ENCODE measurements around the gene LIPC.
A peak's percentile ranks its signal among the peaks of the same experiment; 100 is the strongest.

Gene LIPC

GRCh38 chr15:58561321-58561720 is 129.5 kb downstream of the LIPC start:
- Histone ChIP-seq H3K27ac (no peak overlapping the region), H3K36me3 (no peaks in the 10 kb centered on the region), H3K27me3 (ENCODE audit: insufficient read depth, low read depth, severe bottlenecking) (no peaks in the 10 kb centered on the region), H3K4me3 (ENCODE audit: low read depth, low read length) (no peak overlapping the region), H3K9me3 (ENCODE audit: severe bottlenecking) (peaks cover 8% of the 10 kb centered on the region)
- TF ChIP-seq, protein P1, sequence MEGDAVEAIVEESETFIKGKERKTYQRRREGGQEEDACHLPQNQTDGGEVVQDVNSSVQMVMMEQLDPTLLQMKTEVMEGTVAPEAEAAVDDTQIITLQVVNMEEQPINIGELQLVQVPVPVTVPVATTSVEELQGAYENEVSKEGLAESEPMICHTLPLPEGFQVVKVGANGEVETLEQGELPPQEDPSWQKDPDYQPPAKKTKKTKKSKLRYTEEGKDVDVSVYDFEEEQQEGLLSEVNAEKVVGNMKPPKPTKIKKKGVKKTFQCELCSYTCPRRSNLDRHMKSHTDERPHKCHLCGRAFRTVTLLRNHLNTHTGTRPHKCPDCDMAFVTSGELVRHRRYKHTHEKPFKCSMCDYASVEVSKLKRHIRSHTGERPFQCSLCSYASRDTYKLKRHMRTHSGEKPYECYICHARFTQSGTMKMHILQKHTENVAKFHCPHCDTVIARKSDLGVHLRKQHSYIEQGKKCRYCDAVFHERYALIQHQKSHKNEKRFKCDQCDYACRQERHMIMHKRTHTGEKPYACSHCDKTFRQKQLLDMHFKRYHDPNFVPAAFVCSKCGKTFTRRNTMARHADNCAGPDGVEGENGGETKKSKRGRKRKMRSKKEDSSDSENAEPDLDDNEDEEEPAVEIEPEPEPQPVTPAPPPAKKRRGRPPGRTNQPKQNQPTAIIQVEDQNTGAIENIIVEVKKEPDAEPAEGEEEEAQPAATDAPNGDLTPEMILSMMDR (IDR thresholded peaks at IDR 0.05; ENCODE audit: low read depth, low read length) = no peak
- no peak for DNase-seq

DNA sequence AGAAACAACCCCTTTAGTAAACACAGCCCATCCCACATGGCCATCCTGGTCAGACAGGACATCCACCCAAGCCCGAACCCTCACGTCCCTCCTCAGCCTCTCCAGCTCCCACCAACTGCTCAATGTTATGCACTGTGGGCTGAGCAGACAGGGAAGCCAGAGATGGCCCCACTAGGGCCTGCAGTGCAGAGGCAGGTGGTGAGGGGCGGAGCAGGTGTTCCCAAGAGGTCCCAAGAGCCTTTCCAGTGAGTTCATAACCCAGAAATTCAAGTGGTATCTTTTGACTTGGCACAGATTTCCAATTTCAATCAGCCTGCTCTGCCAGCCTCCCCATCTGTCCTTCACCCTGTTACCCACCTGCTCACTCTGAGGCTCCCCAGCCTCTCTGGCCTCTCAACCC is 130.3 kb downstream of the LIPC start:
- DNase-seq = no peak
- H3K36me3 ChIP-seq = no peaks in the 10 kb centered on the region
- H3K4me3 ChIP-seq (ENCODE audit: low read depth, low read length) = no peak overlapping the region
- TF ChIP-seq, protein P1 (IDR thresholded peaks at IDR 0.05; ENCODE audit: low read depth, low read length) = no peak
- no peak overlapping the region; the same call in 1 of the 2 replicates for H3K27ac ChIP-seq
- peaks cover 8% of the 10 kb centered on the region for H3K9me3 ChIP-seq (ENCODE audit: severe bottlenecking)
- H3K27me3 ChIP-seq (ENCODE audit: insufficient read depth, low read depth, severe bottlenecking) = no peaks in the 10 kb centered on the region

- Histone ChIP-seq H3K27me3 (ENCODE audit: insufficient read depth, low read depth, severe bottlenecking) (no peaks in the 10 kb centered on the region), H3K4me3 (ENCODE audit: low read depth, low read length) (peak overlapping the region; percentile 13), H3K9me3 (ENCODE audit: severe bottlenecking) (peaks cover 3% of the 10 kb centered on the region), H3K36me3 (no peaks in the 10 kb centered on the region), H3K27ac (peak overlapping the region; percentile 83)
- DNase-seq = peak; percentile 88
- TF ChIP-seq, protein P1 (IDR thresholded peaks at IDR 0.05; ENCODE audit: low read depth, low read length) = 0 out of 2 replicates have a peak, but pooled peaks have one; percentile 2
Measured at GRCh38 chr15:58564981-58565380, 133.2 kb downstream of the LIPC start.

- no peak for DNase-seq
- Histone ChIP-seq H3K27me3 (ENCODE audit: insufficient read depth, low read depth, severe bottlenecking) (no peaks in the 10 kb centered on the region), H3K27ac (peak overlapping the region; percentile 83), H3K9me3 (ENCODE audit: severe bottlenecking) (peaks cover 3% of the 10 kb centered on the region), H3K4me3 (ENCODE audit: low read depth, low read length) (peak overlapping the region; percentile 7; the same call in 1 of the 2 replicates), H3K36me3 (no peaks in the 10 kb centered on the region)
- TF ChIP-seq, protein P1 (IDR thresholded peaks at IDR 0.05; ENCODE audit: low read depth, low read length) = no peak
Measured at GRCh38 chr15:58565619-58566018, 133.8 kb downstream of the LIPC start.

DNA sequence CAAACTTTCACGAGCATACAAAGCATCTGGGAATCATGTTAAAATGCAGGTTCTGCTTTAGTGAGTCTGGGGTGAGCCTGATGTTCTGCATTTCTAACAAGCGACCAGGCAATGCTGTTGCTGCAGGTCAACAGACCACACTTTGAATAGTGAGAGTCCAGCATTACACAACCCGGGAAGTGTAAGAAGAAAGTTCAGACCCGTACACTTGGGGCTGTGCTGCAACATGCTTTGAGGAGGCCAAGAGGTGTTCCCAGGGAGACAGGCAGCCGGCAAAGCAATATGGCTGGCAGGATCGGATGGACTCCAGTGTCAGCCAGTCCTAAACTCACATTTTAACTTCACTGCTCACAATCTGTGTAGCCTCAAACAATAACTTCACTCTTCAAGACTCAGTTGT is 134.2 kb downstream of the LIPC start:
- TF ChIP-seq, protein P1 (IDR thresholded peaks at IDR 0.05; ENCODE audit: low read depth, low read length) = no peak
- H3K36me3 ChIP-seq = no peaks in the 10 kb centered on the region
- H3K27me3 ChIP-seq (ENCODE audit: insufficient read depth, low read depth, severe bottlenecking) = no peaks in the 10 kb centered on the region
- DNase-seq = no peak
- peak overlapping the region; percentile 83 for H3K27ac ChIP-seq
- H3K9me3 ChIP-seq (ENCODE audit: severe bottlenecking) = peaks cover 3% of the 10 kb centered on the region
- no peak overlapping the region for H3K4me3 ChIP-seq (ENCODE audit: low read depth, low read length)

DNA sequence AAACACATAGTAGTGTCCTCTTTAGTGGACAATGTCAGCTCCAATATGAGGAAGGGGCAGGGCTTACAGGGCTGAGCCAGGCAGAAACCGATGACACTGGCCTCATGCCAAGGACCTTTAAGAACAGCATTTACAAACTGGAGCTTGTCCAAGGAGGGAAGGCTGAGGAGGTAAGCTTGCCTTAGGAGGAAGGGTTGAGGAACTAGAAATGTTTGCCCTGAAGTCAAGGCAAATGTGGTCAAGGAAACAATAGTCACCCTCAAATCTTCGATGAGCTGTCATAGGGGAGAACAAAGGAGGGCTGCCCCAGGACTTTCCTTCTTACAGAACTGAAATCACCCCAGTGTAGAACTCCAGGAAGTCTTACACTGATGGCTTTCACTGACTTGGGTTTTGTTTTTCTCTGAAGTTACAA is 136.4 kb downstream of the LIPC start:
- Histone ChIP-seq H3K27ac (no peak overlapping the region), H3K9me3 (ENCODE audit: severe bottlenecking) (peaks cover 3% of the 10 kb centered on the region), H3K4me3 (ENCODE audit: low read depth, low read length) (no peak overlapping the region), H3K27me3 (ENCODE audit: insufficient read depth, low read depth, severe bottlenecking) (no peaks in the 10 kb centered on the region), H3K36me3 (no peaks in the 10 kb centered on the region)
- no peak for DNase-seq
- TF ChIP-seq, protein P1 (IDR thresholded peaks at IDR 0.05; ENCODE audit: low read depth, low read length) = no peak

All from WERI-Rb-1 (cell line).